GM21515 (cell line): ENCODE results near the gene ITSN1.

Experiments used
- ATAC-seq: cut with Tn5 transposase; IDR thresholded peaks from one replicate; pipeline ENCODE4 v1.9.1; 2021; ENCODE audit not compliant: unreplicated experiment

Gene ITSN1

DNA sequence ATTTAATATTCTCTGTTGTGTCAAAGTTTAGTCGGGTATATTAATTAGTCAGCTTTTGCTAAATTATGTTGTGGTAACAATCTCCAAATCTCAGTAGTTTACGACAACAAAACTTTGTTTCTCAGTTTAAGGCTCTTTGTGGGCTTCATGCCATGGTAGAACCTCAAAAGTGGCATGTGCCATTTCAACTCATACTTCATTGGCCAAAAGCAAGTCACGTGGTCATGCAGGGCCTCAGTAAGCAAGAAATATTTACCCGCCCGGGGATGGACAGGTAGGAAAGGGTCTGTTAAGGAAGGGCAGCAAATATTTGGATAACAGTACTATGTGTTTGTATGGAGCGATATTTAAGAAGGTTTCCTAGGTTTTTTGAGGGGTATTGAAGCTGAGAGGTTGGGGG lies 38.6 kb downstream of the ITSN1 start:
- no peak for ATAC-seq

DNA sequence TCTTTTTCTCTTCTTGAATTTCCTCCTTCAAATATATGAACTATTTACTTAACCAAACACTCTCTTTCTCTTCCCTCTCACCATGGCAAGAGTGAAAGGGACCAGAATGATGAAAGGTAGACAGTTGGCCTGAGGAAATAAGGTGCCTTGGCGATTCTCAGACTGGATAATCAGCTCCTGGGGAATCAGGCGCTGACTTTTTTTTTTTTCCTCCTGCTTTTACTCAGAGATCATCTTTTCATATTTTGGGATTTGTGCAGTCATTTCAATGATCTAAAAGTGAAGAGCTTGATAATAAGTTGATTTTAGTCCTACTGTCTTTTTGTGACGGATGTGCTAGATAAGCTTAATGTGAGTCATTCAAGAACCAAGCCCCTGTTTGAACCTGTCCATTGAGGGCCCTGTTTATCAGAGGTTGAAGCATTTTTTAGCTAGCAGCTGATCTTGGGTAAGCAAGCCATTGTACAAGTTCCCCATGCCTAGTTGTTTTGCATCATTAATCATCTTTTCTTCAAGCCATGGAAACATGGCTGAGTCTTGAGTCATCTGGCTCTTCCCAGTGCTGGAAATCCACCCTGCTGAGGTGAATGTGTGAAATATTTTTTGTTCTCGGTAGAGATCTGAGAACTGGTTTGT lies 40.8 kb downstream of the ITSN1 start:
- ATAC-seq = no peak

DNA sequence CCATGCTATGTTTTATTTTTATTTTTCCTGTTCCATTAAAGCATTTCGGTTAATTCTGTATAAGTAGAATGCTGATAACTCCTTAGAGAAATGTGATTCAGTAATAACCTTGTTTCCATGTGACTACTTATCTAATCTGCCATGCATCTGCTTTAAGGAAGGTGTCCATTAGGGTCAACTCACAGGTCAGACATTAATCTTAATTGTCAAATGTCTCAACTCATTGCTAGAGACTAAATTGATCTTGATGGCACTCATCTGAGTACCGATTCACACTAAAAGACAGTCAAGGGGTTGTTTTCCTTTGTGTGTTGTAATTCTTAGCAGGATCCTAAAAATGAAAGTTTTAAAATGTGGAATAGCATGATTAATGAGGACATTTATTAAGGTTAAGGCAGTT lies 41.8 kb downstream of the ITSN1 start:
- no peak for ATAC-seq

DNA sequence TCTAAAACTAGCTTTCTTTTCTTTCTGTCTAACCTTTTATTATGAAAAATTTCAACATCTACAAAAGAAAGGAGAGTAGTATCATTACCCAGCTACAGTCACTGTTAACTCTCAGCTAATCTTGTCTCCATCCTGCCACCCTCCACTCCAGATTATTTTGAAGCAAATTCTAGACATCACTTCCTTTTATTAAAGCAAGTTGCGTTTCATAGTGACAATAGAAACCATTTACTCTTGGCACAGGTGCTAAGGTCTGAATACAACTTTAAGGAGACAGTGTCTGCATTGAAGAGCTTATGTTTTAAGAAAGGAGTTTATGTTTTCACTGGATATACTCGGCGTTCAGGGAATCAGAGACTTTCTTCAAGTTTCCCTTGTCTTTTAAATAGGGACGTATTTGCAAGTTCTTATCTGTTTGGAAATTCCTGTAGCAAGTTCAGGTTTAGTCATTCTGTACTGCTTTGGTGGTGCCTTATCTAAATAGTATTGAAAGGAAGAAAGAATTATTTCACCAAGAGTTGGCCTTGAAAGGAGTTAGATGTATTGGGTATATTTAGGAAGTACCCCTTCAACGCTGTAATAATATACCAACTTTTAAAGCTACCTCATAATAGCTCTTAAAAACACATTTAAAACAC lies 42.7 kb downstream of the ITSN1 start:
- ATAC-seq = no peak

DNA sequence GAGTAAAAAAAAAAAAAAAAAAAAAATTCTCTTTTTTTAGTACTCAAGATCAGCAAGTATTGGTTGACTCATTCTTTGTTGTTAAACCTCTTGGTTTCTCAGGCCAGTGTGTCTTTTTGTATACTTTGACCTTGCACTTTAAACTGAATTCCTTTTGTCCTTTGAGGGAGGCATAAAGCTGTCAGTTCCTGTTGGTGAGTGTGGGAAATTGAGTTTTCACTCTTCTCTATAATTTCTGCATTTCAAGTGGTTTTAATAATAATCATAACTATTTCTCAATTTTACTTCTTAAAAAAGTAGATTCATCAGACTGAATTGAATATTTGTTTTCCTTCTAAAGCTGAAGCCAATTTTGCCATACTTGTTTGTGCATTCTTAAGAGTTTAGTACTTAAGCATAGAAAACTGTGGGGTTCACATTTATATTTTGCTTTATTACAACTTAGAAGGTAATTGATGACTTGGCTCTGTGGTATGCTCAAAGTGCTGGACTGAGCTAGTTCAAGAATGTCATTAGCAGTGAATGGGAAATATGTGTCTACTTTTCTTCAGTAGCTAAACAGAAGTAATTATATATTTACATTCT lies 43.4 kb downstream of the ITSN1 start:
- no peak for ATAC-seq

DNA sequence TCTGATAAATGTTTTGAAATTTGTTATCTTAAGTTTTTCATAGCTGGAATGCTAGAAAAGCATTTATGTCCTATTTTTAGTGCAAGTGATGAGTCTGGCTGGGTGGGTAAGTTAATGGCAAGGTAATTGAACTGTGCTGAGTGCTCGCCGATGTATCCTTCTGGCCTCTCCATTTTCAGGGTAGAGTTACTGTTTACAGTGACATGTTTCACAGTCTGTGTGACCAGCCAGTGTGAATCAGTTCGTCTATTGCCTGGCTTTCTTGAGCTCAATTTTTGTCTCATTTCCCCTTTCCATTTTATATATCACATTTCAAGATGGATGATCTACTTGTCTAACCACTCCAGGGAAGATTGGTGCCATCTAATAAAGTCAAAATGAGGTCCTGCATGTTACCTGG lies 44.1 kb downstream of the ITSN1 start:
- no peak for ATAC-seq

DNA sequence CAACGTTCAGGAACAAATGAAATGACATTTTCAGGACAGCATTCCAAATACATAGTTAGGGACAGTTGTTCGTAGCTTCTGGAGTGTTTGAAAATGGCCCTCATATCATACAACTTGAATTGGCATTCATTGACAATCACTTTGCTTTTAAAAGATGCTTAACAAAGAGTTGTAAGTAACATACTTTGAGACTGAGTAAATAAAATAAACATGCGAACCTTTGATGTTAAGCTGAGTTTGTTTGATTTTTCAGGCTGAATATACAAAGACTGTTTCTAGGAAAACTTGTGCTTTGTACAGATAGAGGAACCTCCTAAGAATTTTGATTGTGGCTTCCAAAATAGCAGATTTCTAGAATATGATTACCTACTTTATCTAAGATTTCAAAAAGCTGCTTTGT lies 45.3 kb downstream of the ITSN1 start:
- no peak for ATAC-seq

DNA sequence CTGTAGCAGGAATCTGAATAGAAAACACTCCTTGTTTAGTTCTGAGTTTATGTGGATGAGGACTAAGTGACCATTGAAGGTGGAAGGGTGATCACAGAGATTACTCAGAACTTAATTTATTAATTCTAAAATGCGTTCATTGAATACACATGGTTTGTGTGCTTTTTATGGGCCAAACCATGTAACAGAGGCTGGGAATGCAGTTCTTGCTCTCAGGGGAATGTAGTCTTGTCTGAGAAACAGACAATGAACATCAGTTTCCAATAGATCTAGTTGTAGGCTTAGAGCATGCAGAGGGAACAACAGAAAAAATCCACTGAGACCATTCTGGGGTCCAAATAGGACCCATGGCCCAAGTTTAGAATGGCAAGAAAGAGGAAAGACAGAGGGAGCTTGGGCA lies 46.1 kb downstream of the ITSN1 start:
- ATAC-seq = no peak

DNA sequence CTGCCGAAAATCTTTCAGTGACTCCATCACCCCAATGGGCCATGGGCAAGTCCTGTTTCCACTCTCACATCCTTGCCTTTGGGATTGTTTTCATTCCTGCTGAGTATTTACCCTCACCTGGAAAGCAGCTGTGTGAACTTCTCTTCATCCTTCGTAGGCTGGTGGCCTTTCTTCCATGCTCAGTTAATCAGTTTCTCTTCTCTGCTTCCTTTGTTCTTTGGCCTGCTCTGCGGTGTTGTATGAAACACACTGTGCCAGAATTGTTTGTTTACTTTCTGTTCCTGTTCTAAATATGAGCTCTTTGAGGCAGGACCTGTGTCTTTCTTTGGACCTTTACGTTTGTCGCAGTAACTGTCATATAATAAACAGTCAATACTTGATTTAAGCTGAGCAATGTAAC lies 48.6 kb downstream of the ITSN1 start:
- ATAC-seq = no peak

DNA sequence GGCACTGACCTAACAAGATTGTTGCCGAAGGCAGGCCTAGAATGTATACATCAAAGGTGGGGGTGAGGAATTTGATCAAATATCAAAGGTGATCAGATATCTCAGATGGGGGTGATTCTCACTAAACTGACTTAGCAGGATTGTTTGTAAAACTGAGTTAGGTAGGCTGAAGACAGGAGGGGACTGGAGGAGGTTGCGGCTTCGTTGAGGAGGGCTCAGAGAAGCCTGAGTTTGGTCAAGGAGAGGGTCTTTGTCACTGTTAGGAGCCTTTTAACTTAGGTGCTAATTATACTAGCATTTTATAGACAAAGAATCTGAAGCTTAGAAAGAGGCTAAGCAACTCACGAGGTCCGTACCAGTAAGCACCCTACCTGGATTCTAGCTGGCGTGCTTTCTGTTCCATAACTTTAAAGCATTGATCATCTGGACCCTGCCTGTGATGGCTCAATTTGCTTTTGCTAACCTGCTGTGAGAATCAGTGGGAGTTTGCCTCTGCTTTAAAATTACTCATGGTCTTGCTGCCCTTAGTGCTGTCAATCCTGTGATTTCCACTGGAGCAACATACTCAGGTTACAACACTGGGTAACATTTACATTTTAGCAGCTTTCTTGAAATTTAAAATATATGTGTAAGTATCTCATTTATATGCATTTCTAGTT lies 49.8 kb downstream of the ITSN1 start:
- ATAC-seq = no peak

DNA sequence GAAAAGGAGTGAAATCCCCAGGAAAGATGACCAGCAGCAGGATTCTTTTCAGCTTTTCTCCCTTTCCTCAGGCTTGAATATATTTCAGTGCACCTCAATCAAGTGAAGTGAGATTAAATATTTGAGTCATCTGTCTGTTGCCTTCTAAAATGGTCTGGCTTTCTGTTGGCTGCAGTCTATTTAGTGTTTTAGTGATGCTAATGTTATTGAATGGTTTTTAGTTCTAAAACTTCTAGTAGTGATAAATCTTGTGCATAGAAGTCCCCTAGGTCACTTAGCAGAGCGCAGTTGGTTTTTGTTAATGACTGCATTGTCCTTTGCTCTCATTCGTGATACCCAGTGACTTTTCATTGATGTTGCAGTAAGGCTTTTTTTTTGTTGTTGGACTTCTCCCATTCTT lies 53.5 kb downstream of the ITSN1 start:
- ATAC-seq = no peak

DNA sequence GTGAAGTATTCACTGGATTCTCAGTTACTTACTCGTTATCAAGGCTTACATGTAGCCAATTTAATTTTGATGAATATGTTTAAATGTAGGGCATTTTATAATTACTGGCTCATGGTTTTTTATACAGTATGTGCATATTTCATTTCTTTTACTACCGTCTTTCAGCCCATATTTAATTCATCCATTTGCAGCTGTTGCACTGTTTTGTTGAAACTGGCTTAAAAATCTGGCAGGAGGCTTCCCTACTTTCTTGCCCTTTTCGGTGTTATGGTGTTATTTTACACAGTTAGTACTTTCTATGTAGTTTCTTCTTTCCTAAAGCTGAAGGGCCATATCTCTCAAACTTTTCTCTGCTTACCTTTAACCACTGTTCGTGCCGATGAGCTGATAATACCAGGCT lies 54.2 kb downstream of the ITSN1 start:
- ATAC-seq = no peak

DNA sequence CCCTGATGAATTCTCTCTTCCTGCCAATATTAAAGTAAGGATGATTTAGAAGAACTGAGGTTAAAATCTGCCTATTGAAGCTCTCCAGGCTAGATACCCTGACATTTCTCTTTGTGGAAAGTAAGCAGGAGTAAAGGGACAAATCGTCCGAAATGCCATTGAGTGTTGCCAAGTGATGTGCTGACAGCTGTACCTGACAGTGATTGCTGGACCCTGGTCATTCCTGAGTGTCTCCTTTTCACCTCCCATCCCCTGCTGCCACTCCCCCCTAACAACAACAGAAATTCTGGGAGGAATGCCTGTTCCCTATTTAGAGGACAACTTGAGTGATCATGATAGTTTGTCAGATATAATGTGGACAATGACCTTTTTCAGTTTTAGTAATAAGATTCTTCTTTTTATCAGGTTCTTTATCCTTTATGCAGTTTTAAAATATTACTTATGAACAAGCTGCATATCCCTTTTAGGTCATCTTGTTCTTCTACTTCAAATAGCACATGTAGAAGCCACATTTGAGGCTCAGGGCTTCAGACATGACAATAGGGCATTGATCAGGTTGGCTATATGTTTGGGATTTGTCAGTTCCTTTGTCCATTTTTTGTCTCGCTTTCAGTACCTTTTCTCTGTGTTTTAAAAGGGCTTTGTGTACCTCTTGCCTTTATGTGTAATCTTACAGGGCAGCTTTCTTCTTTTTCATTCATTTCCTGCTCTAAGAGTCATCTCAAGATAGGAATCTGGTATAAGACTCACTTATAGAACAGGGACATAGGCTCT lies 56.0 kb downstream of the ITSN1 start:
- no peak for ATAC-seq

DNA sequence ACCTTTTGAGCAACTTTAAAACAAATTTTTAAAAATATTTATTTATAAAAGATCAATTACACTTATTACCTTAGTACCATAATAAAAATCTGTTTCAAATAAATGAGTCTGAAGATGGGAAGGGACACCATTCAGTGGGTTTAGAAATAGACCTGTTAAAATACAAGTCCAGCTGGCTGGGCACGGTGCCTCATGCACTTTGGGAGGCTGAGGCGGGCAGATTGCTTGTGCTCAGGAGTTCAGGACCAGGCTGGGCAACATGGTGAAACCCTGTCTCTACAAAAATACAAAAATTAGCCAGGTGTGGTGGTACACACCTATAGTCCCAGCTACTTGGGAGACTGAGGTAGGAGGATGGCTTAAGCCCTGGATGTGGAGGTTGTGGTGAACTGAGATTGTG lies 57.0 kb downstream of the ITSN1 start:
- no peak for ATAC-seq

DNA sequence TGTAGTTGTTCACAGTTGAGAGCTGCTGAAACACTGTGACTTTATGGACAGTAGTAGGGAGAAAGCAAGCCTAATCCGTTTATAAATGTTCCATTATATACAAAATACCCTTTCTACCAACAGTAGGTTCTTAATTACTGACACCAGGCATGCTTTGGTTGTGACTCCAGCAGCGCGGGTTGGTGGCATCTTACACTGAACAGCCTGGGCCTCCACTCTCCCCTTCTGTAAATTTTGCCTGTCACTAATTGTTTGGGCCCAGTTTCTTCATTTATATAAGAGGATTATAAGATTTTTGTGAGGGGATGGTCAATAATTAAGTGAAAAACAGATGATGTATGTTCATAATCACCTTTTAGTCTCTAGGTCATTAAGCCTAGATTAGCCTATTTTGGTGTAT lies 58.2 kb downstream of the ITSN1 start:
- ATAC-seq = no peak

DNA sequence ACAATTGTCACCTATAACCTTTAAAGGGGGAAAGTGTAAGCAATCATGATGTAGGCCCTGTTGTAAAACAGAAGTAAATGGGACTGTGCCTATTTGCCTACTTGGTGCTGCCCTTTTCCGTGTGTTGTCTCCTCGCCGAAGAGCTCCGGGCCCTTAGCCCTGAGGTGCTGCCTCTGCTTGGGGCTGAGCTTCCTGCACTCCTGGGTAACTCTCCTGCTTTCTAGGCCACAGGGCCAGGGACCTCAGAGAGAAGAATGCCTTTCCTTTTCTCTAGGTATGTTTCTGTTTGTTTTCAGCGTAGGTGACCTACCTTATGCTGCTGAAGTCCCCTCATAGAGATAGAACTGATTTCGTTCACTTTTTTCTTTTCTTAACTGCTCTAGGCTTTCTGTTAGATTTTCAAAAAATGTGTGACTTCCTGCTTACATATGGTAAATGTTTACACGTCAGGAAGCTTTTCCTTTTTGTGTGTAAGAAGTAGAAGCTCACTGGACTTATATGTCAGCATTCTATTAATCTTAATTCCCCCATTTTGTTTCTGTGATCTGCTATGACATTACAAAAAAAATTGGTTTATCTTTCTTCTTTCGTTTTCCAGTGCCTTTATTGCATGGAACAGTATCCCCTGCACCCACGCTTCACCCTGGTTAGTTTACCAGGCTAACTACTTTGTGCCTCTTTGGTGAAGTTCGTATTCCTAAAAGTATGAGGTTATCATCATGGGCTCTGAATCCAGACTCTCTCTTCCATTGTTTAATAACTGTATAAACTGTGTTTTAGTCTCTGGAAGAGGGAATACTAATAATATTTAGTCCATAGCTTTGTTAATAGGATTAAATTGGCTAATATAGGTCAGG lies 61.7 kb downstream of the ITSN1 start:
- no peak for ATAC-seq

DNA sequence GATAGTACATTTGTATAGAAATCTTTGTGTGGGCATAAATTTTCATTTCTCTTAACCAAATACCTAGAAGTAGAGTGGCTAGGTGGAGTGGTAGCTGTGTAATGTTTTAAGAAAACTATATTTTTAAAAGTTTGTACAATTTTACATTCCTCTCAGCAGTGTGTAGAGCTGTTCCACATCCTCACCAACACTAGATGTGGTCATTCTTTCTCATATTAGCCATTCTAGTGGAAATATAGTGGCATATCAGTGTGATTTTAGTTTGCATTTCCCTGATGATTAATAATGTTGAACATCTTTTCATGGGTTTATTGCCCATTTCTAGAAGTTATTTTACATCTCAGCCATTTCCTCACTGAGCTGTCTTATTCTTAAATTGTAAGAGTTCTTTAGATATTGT lies 65.5 kb downstream of the ITSN1 start:
- no peak for ATAC-seq

DNA sequence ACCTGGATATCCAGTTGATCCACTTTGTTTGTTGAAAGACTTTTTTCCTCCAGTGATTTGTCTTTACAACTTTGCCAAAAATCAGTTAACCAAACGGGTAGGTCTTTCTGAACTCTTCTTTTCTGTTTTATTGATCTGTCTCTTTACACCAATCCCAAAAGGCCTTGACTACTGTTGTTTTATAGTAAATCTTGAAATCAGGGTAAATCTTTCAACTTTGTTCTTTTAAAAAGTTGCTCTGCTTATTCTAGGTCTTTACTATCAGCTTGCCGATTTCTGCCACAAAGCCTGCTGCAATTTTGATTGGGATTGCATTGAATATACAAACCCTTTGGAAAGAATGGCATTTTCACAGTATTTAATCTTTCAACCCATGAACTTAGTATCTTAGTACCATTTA lies 66.6 kb downstream of the ITSN1 start:
- ATAC-seq = no peak

DNA sequence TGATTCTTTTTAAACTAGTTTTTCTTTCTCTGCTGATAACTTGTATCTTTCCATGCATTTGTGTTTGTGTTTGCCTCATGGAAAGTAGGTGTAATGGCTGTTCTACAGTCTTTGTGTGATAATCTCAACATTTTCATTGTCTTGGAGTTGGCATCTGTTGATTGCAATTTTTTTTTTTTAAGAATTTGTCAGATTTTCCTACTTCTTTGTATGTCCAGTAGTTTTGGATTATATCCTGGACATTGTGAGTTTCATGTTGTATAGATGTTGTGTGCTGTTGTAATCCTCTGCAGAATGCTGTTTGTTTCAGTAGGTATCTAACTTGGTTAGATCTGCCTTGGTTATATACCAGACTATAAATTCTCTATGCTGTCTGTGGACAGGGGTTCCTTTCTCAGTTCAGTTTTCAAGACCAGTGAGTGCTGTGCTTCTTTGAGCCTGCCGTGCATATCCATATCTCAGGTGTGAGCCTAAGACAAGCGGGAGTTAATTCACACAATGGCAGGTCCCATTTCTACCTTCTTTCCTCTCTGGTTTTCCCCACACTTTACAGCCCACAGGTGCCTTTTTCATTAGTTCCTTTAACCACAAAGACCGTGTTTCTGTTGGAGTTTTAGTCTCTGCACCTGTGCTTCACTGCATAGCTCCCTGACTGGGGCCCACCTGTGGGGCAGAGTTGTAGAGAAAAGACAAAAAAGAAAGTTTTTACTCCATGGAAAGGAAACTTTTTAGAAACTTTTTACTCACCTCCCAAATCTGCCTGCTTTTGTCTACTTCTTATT lies 69.9 kb downstream of the ITSN1 start:
- no peak for ATAC-seq

DNA sequence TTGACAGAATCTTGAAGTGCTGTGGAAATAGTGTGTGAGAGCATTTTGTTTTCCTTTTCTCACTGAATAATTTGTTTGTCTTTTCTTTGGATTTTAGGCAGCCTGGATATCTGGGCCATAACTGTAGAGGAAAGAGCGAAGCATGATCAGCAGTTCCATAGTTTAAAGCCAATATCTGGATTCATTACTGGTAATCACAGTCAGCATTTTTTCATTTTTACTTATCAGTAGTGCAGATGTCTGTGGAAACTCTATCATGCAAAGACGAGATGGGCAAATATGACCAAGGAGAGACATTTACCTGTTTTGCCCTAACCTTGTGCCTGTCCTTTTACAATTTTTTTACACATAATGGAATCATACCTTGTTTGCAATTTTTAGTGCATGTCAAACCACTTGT lies 78.8 kb downstream of the ITSN1 start:
- ATAC-seq = no peak
